OCI-LY7 (cell line): Measurements from ENCODE around the gene CAPZB.

Source experiments
- CTCF ChIP-seq: fragments of 200-600 bp; sonication (generic); conservative IDR thresholded peaks from 2 replicates; pipeline ENCODE4 v1.5.1; 2014; ENCODE audit warnings: mild to moderate bottlenecking, antibody characterized with exemption, low read length, moderate library complexity, mixed read lengths
- EZH2phosphoT487 ChIP-seq: fragments of 200-600 bp; sonication (generic); IDR thresholded peaks from 2 replicates; pipeline ENCODE4 v1.6.1; 2018; ENCODE audit warnings: low read depth, borderline replicate concordance, mild to moderate bottlenecking, mixed run types, antibody characterized with exemption, low read length, moderate library complexity, mixed read lengths

GRCh38 chr1:19464696-19465095 lies 20.6 kb downstream of the CAPZB start:
- TF ChIP-seq CTCF, result no peak
- TF ChIP-seq EZH2phosphoT487, result no peak
